ENCODE measurements around the gene RNLS. TPM values are rescaled to one million over a fixed set of nuclear protein-coding genes. Genes with fewer than 3 reads are reported as not detected.
"Not testable (repeated sequence)": the region's sequence is repeated elsewhere in the genome, so short reads cannot be mapped to it uniquely, and the experiment has no call there.

RNLS gene
- total and polyA plus RNA-seq, 4 donors: 5.8 to 11.6 (median 7.9) TPM

GRCh38 chr10:88361494-88361893 is 221.6 kb downstream of the RNLS start:
- 86 to 97% methylated on average over 2 of the region's 2 CpGs for WGBS, 2 donors
- Histone ChIP-seq H3K36me3 (ENCODE audit: control insufficient read depth in 4 of 4, insufficient read depth in 4 of 4, low read length in 4 of 4) (no peaks in the 10 kb centered on the region), H3K4me3 (no peak overlapping the region), H3K9me3 (ENCODE audit: control insufficient read depth in 4 of 4, insufficient read depth in 3 of 4, low read length in 3 of 4) (no peaks in the 10 kb centered on the region), H3K27ac (ENCODE audit: low read depth in 1 of 2, low read length in 1 of 2) (no peak overlapping the region), H3K4me1 (ENCODE audit: control insufficient read depth in 5 of 5, insufficient read depth in 5 of 5, low read length in 5 of 5) (peaks cover 0 to 6% (median 0%) of the 10 kb centered on the region in 5 donors), H3K27me3 (ENCODE audit: control insufficient read depth in 3 of 3, insufficient read depth in 3 of 3, low read length in 2 of 3) (no peaks in the 10 kb centered on the region), H3K9ac (ENCODE audit: insufficient read depth in 1 of 2, low read length in 2 of 2) (no peak overlapping the region)
- TF ChIP-seq CTCF (IDR thresholded peaks at IDR 0.05; ENCODE audit: control extremely low read depth, extremely low read depth): no peak
- no peak for ATAC-seq (ENCODE audit: insufficient read depth, low FRiP score)
- peak in 2 of 3 donors; percentile 46 to 59 for DNase-seq

- not testable (repeated sequence) for H3K36me3 ChIP-seq (ENCODE audit: control insufficient read depth in 4 of 4, insufficient read depth in 4 of 4, low read length in 4 of 4); H3K9me3 ChIP-seq (ENCODE audit: control insufficient read depth in 4 of 4, insufficient read depth in 3 of 4, low read length in 3 of 4); DNase-seq; H3K4me1 ChIP-seq (ENCODE audit: control insufficient read depth in 5 of 5, insufficient read depth in 5 of 5, low read length in 5 of 5); H3K4me3 ChIP-seq; ATAC-seq (ENCODE audit: insufficient read depth, low FRiP score); H3K27ac ChIP-seq (ENCODE audit: low read depth in 1 of 2, low read length in 1 of 2); H3K9ac ChIP-seq (ENCODE audit: insufficient read depth in 1 of 2, low read length in 2 of 2); H3K27me3 ChIP-seq (ENCODE audit: control insufficient read depth in 3 of 3, insufficient read depth in 3 of 3, low read length in 2 of 3)
- 93 to 96% methylated on average over 12 of the region's 12 CpGs for WGBS, 2 donors
Observed at GRCh38 chr10:88355750-88356149, 227.4 kb downstream of the RNLS start.

GRCh38 chr10:88347597-88348304 is 235.4 kb downstream of the RNLS start:
- 81 to 82% methylated on average over 3 of the region's 3 CpGs for WGBS, 2 donors
- TF ChIP-seq CTCF (IDR thresholded peaks at IDR 0.05; ENCODE audit: control extremely low read depth, extremely low read depth): no peak
- Histone ChIP-seq H3K27ac (ENCODE audit: low read depth in 1 of 2, low read length in 1 of 2) (no peak overlapping the region), H3K27me3 (ENCODE audit: control insufficient read depth in 3 of 3, insufficient read depth in 3 of 3, low read length in 2 of 3) (no peaks in the 10 kb centered on the region), H3K9ac (ENCODE audit: insufficient read depth in 1 of 2, low read length in 2 of 2) (no peak overlapping the region), H3K4me3 (no peak overlapping the region), H3K9me3 (ENCODE audit: control insufficient read depth in 4 of 4, insufficient read depth in 3 of 4, low read length in 3 of 4) (no peaks in the 10 kb centered on the region), H3K36me3 (ENCODE audit: control insufficient read depth in 4 of 4, insufficient read depth in 4 of 4, low read length in 4 of 4) (no peaks in the 10 kb centered on the region), H3K4me1 (ENCODE audit: control insufficient read depth in 5 of 5, insufficient read depth in 5 of 5, low read length in 5 of 5) (peaks cover 0 to 17% (median 8%) of the 10 kb centered on the region in 5 donors)
- DNase-seq (no peak), ATAC-seq (ENCODE audit: insufficient read depth, low FRiP score) (no peak)

GRCh38 chr10:88347022-88347421 is 236.1 kb downstream of the RNLS start:
- 77 to 91% methylated on average over 2 of the region's 2 CpGs for WGBS, 2 donors
- no peak overlapping the region for H3K27ac ChIP-seq (ENCODE audit: low read depth in 1 of 2, low read length in 1 of 2)

More at GRCh38 chr10:88347022-88347421, 236.1 kb downstream of the RNLS start:
- no peak for ATAC-seq (ENCODE audit: insufficient read depth, low FRiP score)
- Histone ChIP-seq H3K27me3 (ENCODE audit: control insufficient read depth in 3 of 3, insufficient read depth in 3 of 3, low read length in 2 of 3) (no peaks in the 10 kb centered on the region), H3K9ac (ENCODE audit: insufficient read depth in 1 of 2, low read length in 2 of 2) (no peak overlapping the region), H3K36me3 (ENCODE audit: control insufficient read depth in 4 of 4, insufficient read depth in 4 of 4, low read length in 4 of 4) (no peaks in the 10 kb centered on the region), H3K9me3 (ENCODE audit: control insufficient read depth in 4 of 4, insufficient read depth in 3 of 4, low read length in 3 of 4) (no peaks in the 10 kb centered on the region), H3K4me1 (ENCODE audit: control insufficient read depth in 5 of 5, insufficient read depth in 5 of 5, low read length in 5 of 5) (peaks cover 0 to 17% (median 8%) of the 10 kb centered on the region in 5 donors), H3K4me3 (no peak overlapping the region)
- DNase-seq: no peak
- TF ChIP-seq CTCF (IDR thresholded peaks at IDR 0.05; ENCODE audit: control extremely low read depth, extremely low read depth): no peak

Data from lung (tissue), 12 donors.